GM21360 (cell line): ENCODE data around the gene COQ5.

ENCODE experiments used
- ATAC-seq: cut with Tn5 transposase; IDR thresholded peaks from one replicate; pipeline ENCODE4 v1.9.1; 2021; ENCODE audit warnings: mild to moderate bottlenecking, moderate library complexity; ENCODE audit not compliant: unreplicated experiment

COQ5 gene

GRCh38 chr12:120460157-120460556, 68.8 kb downstream of the COQ5 start:
- no peak for ATAC-seq

GRCh38 chr12:120457133-120457532, 71.8 kb downstream of the COQ5 start:
- no peak for ATAC-seq

- no peak for ATAC-seq
Measured at GRCh38 chr12:120455302-120455701, 73.7 kb downstream of the COQ5 start.

GRCh38 chr12:120453977-120454376, 75.0 kb downstream of the COQ5 start:
- ATAC-seq, result no peak
